Glomerular visceral epithelial cell (primary cell): ENCODE measurements around the gene PSMC1.
"Not testable (repeated sequence)": the region's sequence is repeated elsewhere in the genome, so short reads cannot be mapped to it uniquely, and the experiment has no call there.

Experiments used
- DNase-seq: peaks from one replicate; pipeline ENCODE4 v3.0.0-alpha.2; 2016; ENCODE audit errors: extremely low spot score

The PSMC1 gene

DNA sequence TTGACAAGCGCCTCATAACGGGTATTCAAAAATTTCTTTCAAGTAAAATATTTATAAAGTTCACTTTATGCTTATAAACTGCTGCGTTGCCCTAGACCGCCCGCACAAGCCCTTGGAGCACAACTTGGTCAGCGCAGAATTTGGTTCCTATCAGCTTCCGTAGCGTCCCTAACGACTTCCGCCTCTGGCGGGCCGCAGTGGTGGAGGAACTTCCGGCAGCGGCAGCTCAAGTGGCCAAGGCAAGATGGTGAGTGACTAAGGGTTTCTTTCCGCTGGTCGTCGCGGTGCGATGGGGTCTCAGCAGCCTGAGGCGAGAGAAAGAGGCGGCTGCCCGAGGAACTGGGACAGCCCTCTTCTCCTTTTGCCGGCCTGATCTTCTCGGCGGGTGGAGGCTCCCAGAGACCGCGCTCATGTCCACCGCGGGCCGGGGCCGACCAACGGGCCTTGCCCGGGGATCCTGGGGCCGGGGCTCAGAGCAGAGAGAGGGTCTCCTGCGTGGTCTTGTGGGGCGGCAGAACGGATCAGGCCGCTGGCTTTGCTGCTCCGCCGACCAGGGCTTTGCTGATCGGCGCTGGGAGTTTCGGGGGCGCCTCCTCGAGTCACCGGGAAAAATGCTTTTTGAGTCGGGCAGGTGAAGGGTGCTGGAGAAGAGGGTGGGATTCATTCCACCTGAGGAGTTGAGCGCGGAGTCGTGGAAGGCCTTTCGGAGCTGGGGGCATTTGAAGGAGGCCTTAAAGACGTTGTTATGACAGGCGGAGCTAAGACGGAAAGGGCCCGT is at the start of gene PSMC1:
Gene PSMC1 (plus strand): TSS at position 200 of the 778 bp plus-strand sequence. CDS start 45 bp downstream, at position 245.
- DNase-seq, result peak; percentile 87

DNA sequence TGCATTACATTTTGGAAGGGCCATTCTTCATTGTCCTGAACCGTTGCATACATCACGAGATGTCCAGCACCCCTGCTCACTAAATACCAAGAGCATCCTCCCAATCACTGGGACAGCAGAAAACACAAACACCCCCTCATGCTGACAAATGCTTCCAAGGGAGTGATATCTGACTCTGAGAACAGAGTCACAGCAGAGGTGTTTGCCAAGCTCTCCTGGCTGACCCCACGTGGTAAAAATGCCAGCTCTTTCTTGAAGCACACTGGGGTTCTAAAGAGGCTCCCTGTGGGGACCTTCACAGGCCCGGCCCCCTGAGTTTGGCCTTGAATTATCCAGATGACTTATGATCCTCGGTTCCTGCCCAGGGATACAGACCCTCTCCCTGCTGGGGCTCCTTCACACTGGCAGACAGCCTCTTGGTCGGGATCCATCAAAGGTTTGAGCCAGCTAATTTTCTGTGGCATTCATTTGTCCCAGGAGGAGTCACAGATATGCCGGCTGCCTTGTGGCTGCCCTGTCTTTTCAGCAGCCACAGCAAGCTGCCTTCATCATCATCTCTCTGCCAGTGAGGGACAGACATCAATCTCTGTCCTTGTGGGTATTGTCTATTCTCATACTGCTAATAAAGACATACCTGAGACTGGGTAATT is 43.1 kb upstream of the PSMC1 start:
- DNase-seq, result no peak

DNA sequence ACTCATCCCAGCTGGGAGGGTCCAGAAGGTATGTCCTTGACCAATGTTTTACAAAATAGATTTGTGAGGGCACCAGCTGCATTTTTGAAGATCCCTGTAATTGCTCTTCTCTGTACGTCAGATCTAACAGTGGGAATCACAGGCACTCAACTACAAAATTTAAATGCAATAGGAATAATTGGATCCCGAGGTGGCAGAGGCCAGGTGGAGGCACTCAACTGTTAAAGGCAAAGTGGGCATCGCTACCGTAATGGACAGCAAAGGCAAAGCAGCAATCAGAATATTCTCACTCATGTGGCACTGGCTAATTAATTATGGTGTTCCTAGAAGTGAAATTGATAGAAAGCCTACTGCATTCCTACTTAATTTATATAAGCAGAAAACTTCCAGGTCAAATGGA is 27.9 kb upstream of the PSMC1 start:
- no peak for DNase-seq

DNA sequence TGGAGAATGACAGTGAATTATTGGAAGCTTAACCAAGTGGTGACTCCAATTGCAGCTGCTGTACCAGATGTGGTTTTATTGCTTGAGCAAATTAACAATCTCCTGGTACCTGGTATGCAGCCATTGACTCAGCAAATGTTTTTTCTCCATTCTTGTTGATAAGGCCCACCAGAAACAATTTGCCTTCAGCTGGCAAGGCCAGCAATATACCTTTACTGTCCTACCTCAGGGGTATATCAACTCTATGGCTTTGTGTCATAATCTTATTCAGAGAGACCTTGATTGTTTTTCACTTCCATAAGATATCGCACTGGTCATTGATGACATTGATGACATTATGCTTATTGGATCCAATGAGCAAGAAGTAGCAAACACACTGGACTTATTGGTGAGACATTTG is 26.4 kb upstream of the PSMC1 start:
- DNase-seq, result not testable (repeated sequence)

DNA sequence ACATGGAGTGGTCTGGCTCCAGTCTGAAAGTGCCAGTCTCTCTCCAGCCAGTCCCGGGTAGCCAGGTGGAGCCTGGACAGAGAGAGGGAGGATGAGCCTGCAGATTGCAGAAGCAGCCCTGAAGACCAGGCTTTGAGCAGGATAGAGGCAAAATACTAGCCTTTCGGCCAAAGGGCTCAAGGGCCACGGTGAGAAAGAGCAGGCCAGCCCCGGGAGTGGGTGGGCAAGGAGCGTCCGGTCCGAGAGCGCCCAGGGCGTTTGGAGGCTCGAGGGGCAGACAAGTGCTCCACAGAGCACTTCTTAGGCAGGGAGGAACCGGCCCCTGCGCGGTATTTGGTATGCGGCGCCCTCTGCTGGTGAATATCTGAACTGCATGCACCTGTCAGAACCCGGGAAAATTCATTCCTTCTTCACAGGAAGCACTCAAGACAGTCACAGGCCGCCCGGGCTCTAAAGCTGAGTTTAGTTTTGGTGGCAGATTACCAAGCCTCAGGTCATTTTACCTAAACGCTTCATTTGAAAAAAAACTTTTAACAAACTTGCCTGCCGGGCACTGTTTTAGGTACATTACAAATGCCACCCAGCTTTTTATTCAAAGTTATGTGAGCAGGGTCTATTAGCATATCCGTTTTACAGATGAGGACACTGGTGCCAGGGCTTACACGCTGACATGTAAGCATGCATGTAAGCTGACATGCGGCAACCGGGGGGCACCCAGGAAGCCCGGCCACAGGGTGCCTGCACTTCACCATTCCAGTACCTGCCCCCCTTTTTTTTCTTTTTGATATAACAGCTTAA is 21.0 kb upstream of the PSMC1 start:
- DNase-seq, result peak; percentile 63

DNA sequence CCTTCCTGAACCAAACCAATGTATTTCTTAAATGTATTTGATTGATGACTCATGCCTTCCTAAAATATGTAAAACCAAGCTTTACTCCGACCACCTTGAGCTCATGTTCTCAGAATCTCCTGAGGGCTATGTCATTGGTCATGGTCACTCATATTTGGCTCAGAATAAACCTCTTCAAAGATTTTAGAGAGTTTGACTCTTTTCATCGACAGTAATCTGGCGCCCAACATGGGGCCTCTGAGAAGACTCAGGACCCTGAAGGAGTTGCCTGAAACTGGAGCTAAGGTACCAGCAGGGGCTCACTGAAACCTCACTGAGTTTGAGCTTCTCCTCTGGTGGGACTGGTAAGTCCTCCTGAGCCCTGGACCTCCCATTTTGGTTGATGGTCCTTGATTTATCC is 17.2 kb upstream of the PSMC1 start:
- no peak for DNase-seq

DNA sequence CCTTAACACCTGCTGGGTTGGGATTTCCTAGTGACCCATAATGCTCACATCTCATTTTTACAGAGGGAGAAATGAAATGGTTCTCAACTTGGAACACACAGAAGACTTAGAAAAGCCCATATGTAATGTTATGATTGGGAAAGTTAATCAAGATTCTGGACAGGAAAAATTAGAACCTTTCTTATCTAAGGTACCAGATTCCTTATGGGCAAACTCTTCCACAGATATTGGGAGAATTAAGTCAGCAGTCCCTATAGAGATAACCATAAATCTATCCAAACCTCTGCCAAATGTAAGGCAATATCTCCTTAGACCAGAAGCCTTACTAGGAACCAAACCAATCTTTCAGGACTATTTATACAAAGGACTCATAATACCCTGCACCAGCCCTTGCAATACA is 13.9 kb upstream of the PSMC1 start:
- DNase-seq, result no peak

DNA sequence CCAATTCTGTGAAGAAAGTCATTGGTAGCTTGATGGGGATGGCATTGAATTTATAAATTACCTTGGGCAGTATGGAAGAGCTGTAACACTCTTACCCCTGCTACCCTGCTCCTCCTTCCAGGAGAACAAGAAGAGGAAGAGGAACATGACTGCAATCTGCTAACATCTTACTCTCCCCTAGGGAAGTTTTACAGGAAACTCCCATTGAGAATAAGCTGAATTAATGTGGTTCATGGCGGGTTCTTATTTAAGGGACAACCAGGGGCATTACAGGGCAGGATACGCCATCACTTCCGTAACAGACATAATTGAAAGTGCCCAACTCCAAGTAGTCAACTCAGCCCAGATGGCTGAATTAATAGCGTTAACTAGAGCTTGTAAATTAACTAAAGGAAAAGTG is 9.4 kb upstream of the PSMC1 start:
- DNase-seq, result no peak

DNA sequence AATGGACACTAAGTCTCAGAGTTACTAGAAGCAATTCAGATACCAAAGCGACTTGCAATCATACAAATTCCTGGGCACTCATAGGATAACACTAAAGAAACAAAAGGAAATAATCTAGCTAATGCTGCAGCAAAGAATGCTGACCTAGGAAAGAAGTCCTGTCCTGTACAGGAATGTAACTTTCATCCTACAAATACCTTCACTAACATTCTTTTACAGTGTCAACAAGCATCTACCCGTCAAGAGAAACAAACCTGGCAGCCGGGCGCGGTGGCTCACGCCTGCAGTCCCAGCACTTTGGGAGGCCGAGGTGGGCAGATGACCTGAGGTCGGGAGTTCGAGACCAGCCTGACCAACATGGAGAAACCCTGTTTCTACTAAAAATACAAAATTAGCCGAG is 8.9 kb upstream of the PSMC1 start:
- DNase-seq, result not testable (repeated sequence)

DNA sequence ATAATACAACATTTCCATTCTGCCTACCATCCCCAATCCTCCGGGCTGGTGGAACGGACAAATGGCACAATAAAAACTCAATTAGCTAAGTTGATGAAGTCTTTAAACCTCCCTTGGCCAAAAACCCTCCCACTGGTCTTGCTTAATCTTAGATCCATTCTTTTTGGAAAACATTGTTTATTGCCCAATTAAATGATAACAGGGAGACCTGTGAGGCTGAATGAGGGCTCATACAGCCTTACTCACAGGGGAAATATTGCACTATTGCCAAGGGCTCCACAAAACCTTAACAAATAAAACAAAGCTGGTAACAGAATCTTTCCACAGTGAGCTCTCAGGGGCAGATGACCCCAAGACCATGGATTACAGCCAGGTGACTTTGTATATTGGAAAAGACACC is 7.8 kb upstream of the PSMC1 start:
- DNase-seq, result no peak

DNA sequence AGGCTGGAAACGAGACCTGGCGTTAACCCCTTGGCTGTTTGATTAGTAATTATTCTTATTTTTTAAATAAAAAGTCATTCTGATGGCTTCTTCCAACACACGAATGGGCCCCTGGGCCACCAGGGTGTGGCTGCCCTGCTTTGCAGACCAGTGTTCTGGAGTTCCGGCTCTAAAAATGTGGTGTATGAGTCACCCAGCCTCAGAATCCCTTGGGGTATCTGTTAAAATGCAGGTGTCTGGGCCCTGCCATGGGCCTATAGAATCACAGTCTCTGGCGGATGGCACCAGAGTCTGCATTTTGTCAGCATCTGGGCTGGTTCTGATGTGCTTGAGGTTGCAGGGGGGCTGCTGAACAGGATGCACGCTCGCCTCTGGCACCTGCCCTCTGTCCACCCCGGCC is 2.5 kb upstream of the PSMC1 start:
- DNase-seq, result no peak

DNA sequence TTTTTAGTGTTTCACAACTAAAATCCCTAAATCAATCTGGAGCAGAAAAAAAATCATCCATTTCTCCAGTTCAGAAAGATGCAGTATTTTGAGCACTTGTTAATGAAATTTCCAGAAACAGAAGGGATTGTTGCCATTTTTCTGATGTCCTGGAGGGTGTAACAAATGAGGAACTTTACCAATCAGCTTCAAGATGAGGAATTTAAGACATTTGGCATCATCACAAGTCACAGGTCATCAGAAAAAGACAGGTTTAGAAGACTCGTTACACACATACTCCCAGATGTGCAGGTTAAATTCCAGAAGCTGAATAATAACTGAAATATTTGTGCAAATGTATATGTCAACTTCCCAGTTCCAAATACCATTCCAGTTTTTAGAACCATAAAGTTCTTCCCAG is 482 bp upstream of the PSMC1 start:
- no peak for DNase-seq

DNA sequence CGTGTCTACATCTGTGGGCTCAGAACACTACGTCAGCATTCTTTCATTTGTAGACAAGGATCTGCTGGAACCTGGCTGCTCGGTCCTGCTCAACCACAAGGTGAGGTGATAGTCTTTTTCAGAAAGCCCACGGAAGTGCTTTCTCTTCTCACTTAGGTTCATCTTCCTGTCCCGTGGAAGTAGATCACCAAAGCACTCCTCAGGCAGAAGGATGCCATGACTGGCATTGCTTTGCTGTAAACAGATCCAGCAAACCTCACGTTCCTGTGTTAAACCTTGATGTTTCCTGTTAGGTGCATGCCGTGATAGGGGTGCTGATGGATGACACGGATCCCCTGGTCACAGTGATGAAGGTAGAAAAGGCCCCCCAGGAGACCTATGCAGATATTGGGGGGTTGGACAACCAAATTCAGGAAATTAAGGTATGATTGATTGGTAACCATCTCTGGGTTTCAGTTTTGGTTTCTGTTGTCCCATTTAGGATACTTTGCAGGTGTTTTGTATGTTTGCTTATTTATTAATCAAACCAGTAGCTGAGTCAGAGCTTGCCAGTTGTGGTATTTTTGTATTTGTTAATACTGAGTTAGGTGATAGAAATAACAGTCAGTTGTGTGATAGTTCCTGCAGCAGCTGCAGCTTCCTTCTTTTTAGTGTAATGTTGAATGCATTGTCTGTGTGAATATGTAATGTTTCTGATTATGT is 7.5 kb downstream of the PSMC1 start:
- DNase-seq, result no peak

DNA sequence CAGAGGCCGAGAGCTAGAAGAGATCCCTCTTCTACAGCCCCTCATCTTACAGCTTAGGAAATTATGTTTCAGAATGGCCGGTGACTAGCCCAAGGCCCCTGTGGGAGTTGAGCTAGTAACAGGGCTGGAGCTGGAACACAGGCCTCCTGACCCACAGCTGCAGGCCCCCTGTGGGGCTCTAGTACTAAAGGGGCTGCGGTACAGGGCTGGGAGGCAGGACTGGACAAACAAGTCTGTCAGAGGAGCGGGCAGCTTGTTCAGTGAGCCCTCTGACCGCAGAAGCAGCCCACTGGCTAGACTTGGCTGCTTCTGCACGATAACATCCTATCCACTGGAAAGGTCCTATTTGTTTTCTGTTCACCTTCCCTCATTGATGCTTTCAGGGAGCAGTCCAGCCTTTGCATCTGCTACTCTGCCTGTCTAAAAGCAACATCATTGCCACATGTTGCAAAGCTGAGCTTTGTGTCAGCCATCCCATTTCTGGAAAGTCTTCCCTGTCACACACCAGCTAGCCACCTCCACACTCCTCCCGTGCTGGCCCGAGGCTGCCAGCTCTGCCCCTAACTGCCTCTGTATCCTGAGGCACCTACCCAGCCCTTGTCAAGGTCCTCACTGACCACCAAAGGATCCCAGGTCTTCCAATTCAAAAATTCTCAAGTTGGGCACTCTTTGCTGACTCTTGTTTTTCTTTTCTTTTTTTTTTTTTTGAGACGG is 10.2 kb downstream of the PSMC1 start:
- no peak for DNase-seq

DNA sequence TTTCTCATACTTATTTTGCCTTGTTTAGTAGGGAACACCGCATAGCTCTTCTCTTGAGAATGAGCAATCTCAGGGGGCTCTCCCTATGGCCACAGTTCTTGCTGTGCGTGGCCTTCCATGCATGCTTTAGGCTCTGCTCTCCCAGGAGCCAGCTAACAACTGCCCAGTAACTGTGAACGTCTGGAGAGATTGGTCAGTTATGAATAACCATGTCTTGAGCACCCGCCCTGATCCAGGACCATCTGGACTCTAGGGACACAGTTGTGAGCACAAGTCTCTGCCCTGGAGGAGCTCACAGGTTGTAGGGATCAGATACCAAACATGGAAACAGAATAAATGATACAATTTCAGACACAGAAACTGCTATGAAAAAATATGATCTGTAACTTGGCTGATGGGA is 12.1 kb downstream of the PSMC1 start:
- DNase-seq, result no peak

DNA sequence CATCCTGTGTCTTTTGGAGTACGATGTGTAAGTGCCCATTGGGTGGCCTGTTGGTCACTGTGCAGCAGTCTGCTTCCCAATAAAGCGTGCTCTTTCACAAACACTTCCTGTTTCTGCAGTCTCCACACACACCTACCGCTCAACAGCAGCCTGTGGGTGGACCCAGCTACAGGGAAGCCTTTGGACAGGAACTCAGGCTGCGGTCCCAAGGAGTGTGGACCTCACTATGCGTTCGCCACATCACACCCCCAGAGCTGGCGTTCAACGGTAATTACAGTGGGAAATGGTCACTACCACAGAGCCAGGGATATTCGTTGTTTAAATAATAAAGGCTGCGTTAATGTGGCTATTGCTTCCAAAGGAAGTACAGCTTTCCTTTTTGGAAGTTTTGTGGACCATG is 16.2 kb downstream of the PSMC1 start:
- DNase-seq, result no peak

DNA sequence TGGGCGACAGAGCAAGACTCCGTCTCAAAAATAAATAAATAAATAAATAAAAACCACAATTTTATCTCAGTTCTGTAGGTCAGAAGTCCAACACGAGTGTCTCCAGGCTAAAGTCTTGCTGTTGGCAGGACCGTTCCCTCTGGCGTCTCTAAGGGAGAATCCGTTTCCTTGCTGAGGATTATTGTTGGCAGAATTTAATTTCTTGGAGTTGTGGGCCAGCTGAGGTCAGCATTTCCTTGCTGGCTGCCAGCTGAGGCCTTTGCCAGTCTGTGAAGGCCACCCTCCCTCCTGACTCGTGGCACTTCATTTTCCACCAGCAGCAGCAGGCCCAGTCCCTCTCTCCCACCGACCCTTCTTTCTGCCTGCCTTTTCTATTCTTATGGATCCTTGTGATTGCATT is 17.2 kb downstream of the PSMC1 start:
- no peak for DNase-seq

DNA sequence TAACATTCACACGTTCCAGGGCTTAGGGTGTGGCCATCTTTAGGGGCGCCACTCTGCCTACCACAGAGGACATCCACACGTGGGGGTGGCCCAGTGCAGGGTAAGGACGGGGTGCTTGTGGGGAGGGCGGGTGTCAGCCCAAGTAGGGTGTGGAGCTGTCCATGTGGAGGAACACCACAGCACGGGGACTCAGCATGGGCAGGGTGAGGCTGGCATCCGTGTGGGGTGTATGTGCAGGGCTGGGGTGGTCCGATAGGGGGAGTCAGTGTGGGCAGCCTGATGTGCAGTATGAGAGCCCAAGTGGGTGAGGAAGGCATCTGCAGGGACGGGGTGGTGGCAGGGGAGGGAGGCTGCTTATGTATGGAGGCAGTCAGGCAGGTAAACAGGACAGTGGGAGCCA is 17.7 kb downstream of the PSMC1 start:
- no peak for DNase-seq

DNA sequence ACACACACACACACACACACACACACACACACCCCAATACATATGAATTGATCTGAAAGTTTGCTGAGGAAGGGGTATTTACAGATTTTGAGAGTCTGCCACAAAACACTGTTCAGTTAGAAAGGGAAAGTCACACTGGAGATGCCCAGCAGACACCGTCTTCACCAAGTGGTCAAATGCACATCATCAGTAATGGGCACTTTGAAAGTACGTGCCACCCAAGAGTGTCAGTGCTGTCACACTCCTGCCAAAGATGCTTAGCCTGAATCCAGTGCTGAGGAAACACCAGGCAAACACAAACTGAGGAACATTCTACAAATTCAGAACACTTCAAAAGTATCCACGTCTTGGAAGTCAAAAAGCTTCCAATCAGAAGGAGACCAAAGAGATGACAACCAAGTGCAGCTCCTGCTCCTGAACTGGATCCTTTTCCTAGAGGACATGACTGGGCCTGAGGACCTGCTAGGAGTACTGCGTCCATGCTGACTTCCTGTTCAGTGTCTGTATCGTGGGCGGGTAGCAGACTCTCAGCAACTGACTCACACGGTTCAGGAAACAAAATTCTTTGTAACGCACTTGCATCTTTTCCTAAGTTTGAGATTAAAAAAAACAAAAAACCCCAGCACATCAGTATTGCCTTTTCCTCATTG is 18.6 kb downstream of the PSMC1 start:
- peak; percentile 46 for DNase-seq

DNA sequence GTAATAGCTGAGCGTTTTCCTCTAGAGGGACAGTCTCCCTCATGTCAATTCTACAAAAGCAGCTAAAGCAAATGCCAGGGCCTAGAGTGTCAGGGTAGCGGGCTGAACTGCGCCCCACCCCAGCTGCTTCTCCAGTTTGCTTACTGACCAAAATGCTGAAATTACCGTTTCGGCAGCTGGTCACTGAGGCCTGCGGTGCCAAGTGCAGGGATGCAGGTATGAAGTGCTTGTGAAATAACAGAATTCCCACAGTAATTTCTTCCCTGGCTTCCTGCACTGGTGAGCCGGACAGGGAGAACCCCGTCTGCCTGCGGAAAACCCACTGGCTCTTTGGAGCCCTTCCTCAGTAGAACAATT is 19.1 kb downstream of the PSMC1 start:
- no peak for DNase-seq

DNA sequence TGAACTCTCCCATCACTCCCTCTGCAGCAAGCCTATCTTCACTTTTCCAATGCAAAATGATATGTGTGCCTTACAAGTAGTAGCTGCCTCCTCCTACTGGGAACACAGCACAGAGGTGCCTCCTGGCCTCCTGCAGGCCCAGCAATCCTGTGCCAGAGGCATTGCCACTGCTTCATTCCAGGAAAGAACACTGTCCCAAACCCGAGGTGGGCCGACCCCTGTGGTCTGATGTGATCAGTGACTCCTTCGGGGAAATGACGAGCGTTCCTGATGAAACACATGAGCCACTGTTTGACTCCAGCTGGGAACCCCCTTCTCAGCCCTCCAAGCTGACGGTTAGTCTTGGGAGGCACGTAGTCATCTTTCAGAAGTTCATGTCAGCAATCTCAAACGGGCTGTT is 19.5 kb downstream of the PSMC1 start:
- no peak for DNase-seq
